IMR-90 (cell line): ENCODE data around the gene CPED1. TPM values are rescaled to one million over a fixed set of nuclear protein-coding genes. Genes with fewer than 3 reads are reported as not detected.

ENCODE experiments used
- ATAC-seq: fragments of 200-7000 bp; cut with Tn5 transposase; 2 replicates; pipeline ENCODE4 v1.9.1; 2020; ENCODE audit warnings: low read depth, mild to moderate bottlenecking, moderate library complexity
- BruUV-seq: library from RNA; stranded (reverse); fragments of 400-500 nt; replicated peaks from 2 replicates; lab custom pipeline; 2021; lab: Mats Ljungman, UMichigan
- CTCF ChIA-PET: fragments of 300-600 bp; formaldehyde crosslinking; extraction: SDS; loops from one replicate; lab custom pipeline; 2021; ENCODE audit warnings: antibody characterized with exemption; lab: Yijun Ruan, JAX
- POLR2A ChIA-PET: fragments of 300-600 bp; sonication (Branson Sonifier 250); formaldehyde crosslinking; loops from one replicate; lab custom pipeline; 2022; ENCODE audit warnings: antibody characterized with exemption; ENCODE audit not compliant: unreplicated experiment; lab: Charles Lee
- DNase-seq: peaks from one replicate; pipeline ENCODE4 v3.0.0; 2013
- H2AFZ ChIP-seq: replicated peaks from 2 replicates; pipeline ENCODE3; 2013; ENCODE audit warnings: low read length, mild to moderate bottlenecking; ENCODE audit not compliant: poor library complexity
- H2AK5ac ChIP-seq: 2 replicates; pipeline ENCODE4 v1.6.1; 2013; ENCODE audit warnings: low read depth, low read length, inconsistent platforms
- H2AK9ac ChIP-seq: replicated peaks from 2 replicates; pipeline ENCODE3; 2013; ENCODE audit warnings: mild to moderate bottlenecking, low read depth, low read length, moderate library complexity; ENCODE audit not compliant: poor library complexity
- H2BK120ac ChIP-seq: 2 replicates; pipeline ENCODE4 v1.6.1; 2013; ENCODE audit warnings: low read depth, low read length, inconsistent platforms
- H2BK15ac ChIP-seq: 3 replicates; pipeline ENCODE4 v1.6.1; 2013; ENCODE audit warnings: low read depth, low read length, inconsistent platforms
- H2BK20ac ChIP-seq: 2 replicates; pipeline ENCODE4 v1.6.1; 2013; ENCODE audit warnings: low read depth, mild to moderate bottlenecking, inconsistent platforms, low read length, moderate library complexity
- H2BK5ac ChIP-seq: 2 replicates; pipeline ENCODE4 v1.6.1; 2013; ENCODE audit warnings: mild to moderate bottlenecking, low read depth, low read length, inconsistent platforms; ENCODE audit not compliant: poor library complexity, severe bottlenecking
- H3K14ac ChIP-seq: replicated peaks from 2 replicates; pipeline ENCODE4 v1.6.1; 2013; ENCODE audit warnings: low read depth, low read length, inconsistent platforms
- H3K18ac ChIP-seq: 2 replicates; pipeline ENCODE4 v1.6.1; 2013; ENCODE audit warnings: low read depth, low read length, control low read depth
- H3K23ac ChIP-seq: 2 replicates; pipeline ENCODE4 v1.6.1; 2013; ENCODE audit warnings: low read depth, low read length, inconsistent platforms
- H3K27ac ChIP-seq: 2 replicates; pipeline ENCODE4 v1.5.1; 2013; ENCODE audit warnings: mild to moderate bottlenecking, control low read depth, low read length; ENCODE audit not compliant: insufficient read depth
- H3K27me3 ChIP-seq: 2 replicates; pipeline ENCODE4 v1.6.1; 2013; ENCODE audit warnings: low read length; ENCODE audit not compliant: control insufficient read depth, insufficient read depth
- H3K36me3 ChIP-seq: 2 replicates; pipeline ENCODE4 v1.6.1; 2013; ENCODE audit warnings: low read length, mixed read lengths; ENCODE audit not compliant: control insufficient read depth, insufficient read depth
- H3K4ac ChIP-seq: 2 replicates; pipeline ENCODE4 v1.6.1; 2013; ENCODE audit warnings: low read depth, low read length, inconsistent platforms
- H3K4me1 ChIP-seq: 2 replicates; pipeline ENCODE4 v1.6.1; 2013; ENCODE audit warnings: low read length, mixed read lengths; ENCODE audit not compliant: control insufficient read depth, insufficient read depth
- H3K4me2 ChIP-seq: 2 replicates; pipeline ENCODE4 v1.6.1; 2013; ENCODE audit warnings: low read depth, mild to moderate bottlenecking, control low read depth, low read length, moderate library complexity
- H3K4me3 ChIP-seq: 2 replicates; pipeline ENCODE4 v1.5.1; 2013; ENCODE audit warnings: low read depth, mild to moderate bottlenecking, control low read depth, low read length, moderate library complexity; ENCODE audit not compliant: insufficient read depth
- H3K56ac ChIP-seq: 2 replicates; pipeline ENCODE4 v1.6.1; 2013; ENCODE audit warnings: low read length, inconsistent platforms; ENCODE audit not compliant: insufficient read depth; ENCODE audit errors: extremely low read depth
- H3K79me1 ChIP-seq, 2 experiments: 2 replicates each; pipeline ENCODE4 v1.6.1; 2013; ENCODE audit warnings: low read length in 2 of 2, inconsistent platforms in 1 of 2, low read depth in 1 of 2
- H3K9ac ChIP-seq: 2 replicates; pipeline ENCODE4 v1.6.1; 2013; ENCODE audit warnings: low read depth, low read length, control low read depth
- H3K9me1 ChIP-seq: 2 replicates; pipeline ENCODE4 v1.6.1; 2013; ENCODE audit warnings: low read length, inconsistent platforms; ENCODE audit not compliant: insufficient read depth
- H3K9me3 ChIP-seq: 2 replicates; pipeline ENCODE4 v1.6.1; 2013; ENCODE audit warnings: low read length; ENCODE audit not compliant: control insufficient read depth, insufficient read depth
- H4K20me1 ChIP-seq: 2 replicates; pipeline ENCODE4 v1.6.1; 2013; ENCODE audit warnings: low read length, inconsistent platforms; ENCODE audit not compliant: insufficient read depth
- H4K5ac ChIP-seq: 2 replicates; pipeline ENCODE4 v1.6.1; 2013; ENCODE audit warnings: mild to moderate bottlenecking, low read depth, low read length, control low read depth
- H4K8ac ChIP-seq, 2 experiments: 2 replicates each; pipeline ENCODE4 v1.6.1; 2013; ENCODE audit warnings: low read depth in 2 of 2, low read length in 2 of 2, control low read depth in 1 of 2, inconsistent platforms in 1 of 2
- H4K91ac ChIP-seq: 2 replicates; pipeline ENCODE4 v1.6.1; 2013; ENCODE audit warnings: low read depth, low read length, inconsistent platforms; ENCODE audit not compliant: insufficient read depth
- CEBPB ChIP-seq: IDR thresholded peaks from 2 replicates; pipeline ENCODE4 v1.6.1; 2012; ENCODE audit warnings: low read depth, low read length, improper control_type of control experiment
- MAZ ChIP-seq: IDR thresholded peaks from 2 replicates; pipeline ENCODE4 v1.6.1; 2012; ENCODE audit warnings: low read depth, mild to moderate bottlenecking, low read length, improper control_type of control experiment, moderate library complexity, borderline replicate concordance
- WGBS, 2 experiments: methylation state at CpG; one replicate each; pipeline versions ENCODE4 v1.1.5 to v1.1.7; 2013; ENCODE audit warnings: missing lambda C conversion rate in 2 of 2; ENCODE audit not compliant: insufficient read length in 1 of 2; ENCODE audit errors: extremely low coverage in 2 of 2; 5-methylcytosine and 5-hydroxymethylcytosine counted together
- dilution Hi-C: fragments of 300-500 bp; cut with HindIII; formaldehyde crosslinking; loops from one replicate; pipeline ENCODE4 v1.14.3; 2018; ENCODE audit warnings: low sequenced_read_pairs; ENCODE audit not compliant: unreplicated experiment
- in situ Hi-C: fragments of 300-500 bp; cut with MboI; formaldehyde crosslinking; loops from 3 replicates; pipeline ENCODE4 v1.14.3; 2019; ENCODE audit warnings: low sequenced_read_pairs, inconsistent platforms, mixed read lengths
- intact Hi-C: fragments of 100-400 bp; cut with micrococcal nuclease; formaldehyde crosslinking; loops from 2 replicates; pipeline ENCODE4 v1.10.0; 2022
- polyA plus RNA-seq, 3 experiments: library from polyadenylated mRNA; depleted of rRNA; stranded (reverse); fragments of >200 nt; gene quantifications; 2 replicates each; pipeline ENCODE4 v1.2.3, GENCODE V29; 2012; ENCODE audit warnings: low replicate concordance in 1 of 3
- total RNA-seq: library from RNA; depleted of rRNA; stranded (reverse); fragments of >200 nt; gene quantifications from 2 replicates; pipeline ENCODE4 v1.2.3, GENCODE V29; 2012

The CPED1 gene
- total and polyA plus RNA-seq, 2 of the 4 experiments (the other 2 are of a cell fraction), result 31.2 to 96.8 TPM

DNA sequence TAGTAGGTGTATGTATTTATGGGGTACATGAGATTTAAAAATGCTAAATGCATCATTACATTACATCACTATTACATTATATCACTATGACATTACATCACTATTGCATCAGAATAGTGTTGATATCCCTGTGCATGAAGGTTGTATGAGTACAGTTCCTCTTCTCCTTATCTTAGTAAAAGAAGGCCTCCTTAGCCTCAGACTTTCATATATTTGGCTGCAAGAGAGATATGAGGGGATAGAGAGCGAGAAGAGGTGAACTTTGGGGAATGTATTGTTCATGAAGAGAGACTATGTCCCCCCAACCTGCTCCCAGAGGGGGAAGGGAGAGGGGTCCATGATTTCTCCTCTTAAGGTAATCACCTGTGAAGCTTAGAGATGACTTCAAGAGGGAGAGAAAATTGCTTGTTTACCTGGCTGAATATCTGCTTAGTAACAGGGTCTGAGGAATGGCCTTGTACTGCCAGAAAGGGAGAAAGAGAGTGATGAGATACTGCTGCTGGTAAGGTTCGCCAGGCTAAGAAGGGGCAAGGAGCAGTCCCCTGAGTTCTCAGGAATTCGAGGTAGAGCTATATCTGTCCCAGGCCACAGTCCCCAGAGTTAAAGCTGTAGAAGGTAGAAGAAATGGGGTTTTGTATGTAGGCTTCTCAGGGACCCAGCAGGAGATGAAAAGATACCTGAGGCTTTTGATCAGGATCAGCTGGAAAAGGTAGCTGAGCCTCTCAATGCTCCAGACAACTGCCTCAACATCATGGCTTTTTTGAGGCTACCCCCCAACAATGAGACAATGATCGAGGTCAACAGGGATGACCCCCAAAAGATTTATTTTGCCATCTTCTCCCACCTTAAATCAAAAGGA lies 171.9 kb downstream of the CPED1 start:
- DNase-seq (no peak), ATAC-seq (no peak)
- CTCF ChIA-PET, result no interaction called here
- Histone ChIP-seq H4K20me1 (no peaks in the 10 kb centered on the region), H2AFZ (no peak overlapping the region), H3K4me2 (no peak overlapping the region), H2BK15ac (no peak overlapping the region), H3K9ac (no peak overlapping the region), H3K9me3 (no peaks in the 10 kb centered on the region), H3K27ac (no peak overlapping the region), H3K4ac (no peak overlapping the region), H4K5ac (no peak overlapping the region), H4K91ac (no peak overlapping the region), H2AK5ac (no peak overlapping the region), H3K9me1 (peaks cover 2% of the 10 kb centered on the region; the same call in 1 of the 2 replicates), H2AK9ac (no peak overlapping the region), H2BK5ac (no peak overlapping the region), H3K56ac (no peak overlapping the region), H3K79me1 (peaks cover 0 to 12% of the 10 kb centered on the region in 2 experiments; a peak in 1 of 4 replicates), H4K8ac (no peak overlapping the region; a peak in 1 of 4 replicates), H3K4me3 (no peak overlapping the region), H2BK120ac (no peak overlapping the region), H2BK20ac (no peak overlapping the region), H3K23ac (no peak overlapping the region), H3K27me3 (no peaks in the 10 kb centered on the region), H3K4me1 (no peaks in the 10 kb centered on the region), H3K36me3 (peaks cover 2% of the 10 kb centered on the region), H3K14ac (no peak overlapping the region), H3K18ac (no peak overlapping the region)
- POLR2A ChIA-PET, result interaction anchor here (0.8 kb wide), 1 partner anchor 169 kb away, joined by 3 read pairs; no protein-coding TSS in a partner anchor
- WGBS, 2 experiments, result 100% methylated on average over 1 of the region's 4 CpGs; no CpG with 5 or more reads in 1 of the 2 experiments
- intact Hi-C loops, result loop anchor here (5.0 kb wide), 1 partner anchor 387 kb away; no protein-coding TSS in a partner anchor
- dilution Hi-C loops, result no loop called here
- BruUV-seq, result no TSS peak
- in situ Hi-C loops, result no loop called here
- TF ChIP-seq CEBPB, result peak; percentile 64; the same call in 1 of the 2 replicates
- TF ChIP-seq MAZ, result no peak
